OCI-LY7 (cell line): Measurements from ENCODE around the gene FNDC3B.

Experiments used
- CTCF ChIP-seq: fragments of 200-600 bp; sonication (generic); conservative IDR thresholded peaks from 2 replicates; pipeline ENCODE4 v1.5.1; 2014; ENCODE audit warnings: mild to moderate bottlenecking, antibody characterized with exemption, low read length, moderate library complexity, mixed read lengths
- EZH2phosphoT487 ChIP-seq: fragments of 200-600 bp; sonication (generic); IDR thresholded peaks from 2 replicates; pipeline ENCODE4 v1.6.1; 2018; ENCODE audit warnings: low read depth, borderline replicate concordance, mild to moderate bottlenecking, mixed run types, antibody characterized with exemption, low read length, moderate library complexity, mixed read lengths

GRCh38 chr3:172224560-172225214 is 185.3 kb downstream of the FNDC3B start:
- TF ChIP-seq CTCF (no peak), EZH2phosphoT487 (no peak)
